ENCODE measurements around the gene HADHA.
"Not testable (repeated sequence)": the region's sequence is repeated elsewhere in the genome, so short reads cannot be mapped to it uniquely, and the experiment has no call there.

HADHA gene

DNA sequence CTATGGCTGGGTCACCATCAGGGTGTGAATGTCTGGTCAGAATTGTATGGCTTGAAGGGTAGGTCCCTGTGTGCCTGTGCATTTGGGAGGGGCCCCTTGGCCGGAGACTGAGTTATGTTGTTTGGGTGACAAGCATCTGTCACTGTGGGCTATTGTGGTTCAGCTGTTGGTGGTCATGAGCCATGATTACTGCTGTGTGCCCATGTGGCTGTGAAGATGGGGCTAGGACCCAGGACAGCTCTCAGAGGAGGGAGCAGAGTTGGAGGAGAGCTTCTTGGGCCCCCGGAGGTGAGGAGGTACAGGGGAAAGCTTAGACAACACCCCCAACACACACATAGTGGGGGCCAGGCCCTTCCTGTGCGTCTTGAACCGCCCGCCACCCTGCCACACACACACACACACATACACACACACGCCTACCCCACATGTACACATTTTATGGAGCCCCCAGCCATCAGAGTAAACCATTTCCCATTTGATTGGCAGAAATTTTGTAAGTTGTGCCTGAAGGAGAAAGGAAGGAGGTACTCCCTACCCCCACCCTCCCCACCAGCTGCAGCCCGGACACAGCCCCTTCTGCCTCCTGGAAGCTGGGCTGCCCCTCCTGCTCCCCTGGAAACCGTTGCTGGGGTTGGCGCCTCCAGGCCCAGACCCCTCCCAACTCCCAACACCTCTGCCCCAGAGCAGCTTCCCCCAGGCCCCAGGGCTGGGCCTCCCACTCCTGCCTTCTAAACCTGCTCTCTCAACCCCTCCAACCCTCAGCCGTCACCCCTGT, 69.6 kb downstream of the HADHA start:
- peaks cover 33% of the 10 kb centered on the region for H3K27me3 Mint-ChIP-seq

DNA sequence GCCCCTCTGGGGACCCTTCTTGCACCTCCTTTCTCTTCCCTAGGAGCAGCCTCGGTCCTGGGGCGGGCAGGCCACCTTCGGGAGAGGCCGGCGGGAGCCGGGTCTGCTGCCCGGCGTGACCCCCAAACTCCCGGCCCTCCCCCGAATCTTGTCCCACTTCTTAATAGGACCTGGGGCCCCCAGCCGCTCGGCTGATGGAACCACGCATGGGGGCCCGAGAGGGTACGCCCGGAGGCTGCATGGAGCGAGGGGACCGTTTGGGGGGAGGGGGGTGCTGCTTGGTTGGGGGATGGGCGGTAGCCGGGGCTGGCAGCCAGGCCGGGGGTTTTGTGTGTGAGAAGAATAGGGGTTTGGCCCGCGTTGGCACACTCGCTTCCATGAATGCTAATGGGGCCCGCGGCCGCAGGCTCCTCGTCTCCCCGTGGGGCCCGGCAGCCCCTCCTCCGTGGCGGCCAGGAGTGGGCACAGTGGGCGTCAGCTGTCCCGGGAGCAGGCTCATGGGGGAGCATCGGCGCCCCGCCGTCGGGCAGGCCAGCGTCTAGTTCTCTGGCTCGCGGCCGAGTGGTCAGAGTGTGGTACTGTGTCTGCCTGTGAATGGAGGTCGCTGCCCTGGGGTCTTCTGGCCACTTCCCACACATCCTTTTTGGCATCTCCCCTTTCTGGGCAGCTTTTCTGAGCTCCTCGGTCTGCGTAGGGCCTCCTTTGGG, 70.5 kb downstream of the HADHA start:
- no peaks in the 10 kb centered on the region for H3K9me3 Mint-ChIP-seq
- no peak overlapping the region for H3K27ac Mint-ChIP-seq
- peaks cover 30% of the 10 kb centered on the region for H3K27me3 Mint-ChIP-seq
- peaks cover 17% of the 10 kb centered on the region for H3K4me1 Mint-ChIP-seq
- H3K4me3 Mint-ChIP-seq: peak overlapping the region; percentile 71
- H3K36me3 Mint-ChIP-seq: no peaks in the 10 kb centered on the region

More for the DNA sequence above, 69.6 kb downstream of the HADHA start:
- no peaks in the 10 kb centered on the region for H3K9me3 Mint-ChIP-seq
- H3K36me3 Mint-ChIP-seq: no peaks in the 10 kb centered on the region
- peak overlapping the region; percentile 71 for H3K4me3 Mint-ChIP-seq
- H3K4me1 Mint-ChIP-seq: peaks cover 22% of the 10 kb centered on the region
- peak overlapping the region; percentile 48 for H3K27ac Mint-ChIP-seq

DNA sequence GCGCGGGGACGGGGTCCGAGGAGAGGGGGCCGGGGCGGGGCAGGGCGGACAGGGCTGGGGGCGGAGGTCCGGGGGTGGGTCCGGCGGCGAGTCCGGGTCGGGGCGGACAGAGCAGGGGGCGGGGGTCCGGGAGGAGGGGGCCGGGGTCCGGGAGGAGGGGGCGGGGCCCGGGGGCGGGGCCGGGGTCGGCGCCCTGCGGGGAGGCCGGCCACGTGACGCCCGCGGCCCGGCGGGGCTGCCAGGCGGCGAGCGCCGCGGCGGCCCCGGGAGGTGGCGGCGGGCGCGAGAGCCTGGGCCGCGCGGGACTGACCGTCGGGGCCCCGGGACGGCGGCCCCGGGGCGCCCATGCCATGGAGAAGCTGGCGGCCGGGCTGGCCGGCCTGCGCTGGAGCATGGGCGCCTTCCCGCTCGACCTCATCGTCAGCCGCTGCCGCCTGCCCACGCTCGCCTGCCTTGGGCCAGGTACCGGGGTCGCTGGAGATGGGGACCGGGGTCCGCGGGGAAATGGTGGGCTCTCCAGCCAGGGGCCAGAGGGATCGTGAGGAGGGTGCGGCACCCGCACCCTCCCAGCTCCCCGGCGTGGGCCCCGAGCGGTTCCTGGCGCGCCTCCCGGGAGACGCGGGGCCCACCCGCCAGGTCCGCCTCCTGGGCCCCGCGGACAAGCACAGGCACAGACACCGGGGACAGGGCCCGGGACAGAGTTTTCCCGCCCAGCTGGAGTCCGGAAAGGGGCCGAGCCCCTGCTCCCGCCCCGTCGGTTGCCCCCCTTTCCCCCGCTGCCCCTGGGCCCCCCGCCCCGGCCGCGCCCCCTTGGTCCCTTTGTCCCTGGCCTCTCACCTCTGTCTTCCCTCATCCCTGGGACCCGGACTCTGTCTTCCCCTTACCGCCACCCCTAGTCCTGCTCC, 71.3 kb downstream of the HADHA start, which contains the start of gene GAREM2:
Gene GAREM2, plus strand, starts transcription at position 218 of the 905 bp plus-strand sequence. Its CDS starts 133 bp downstream, at position 351.
- peaks cover 17% of the 10 kb centered on the region for H3K4me1 Mint-ChIP-seq
- H3K9me3 Mint-ChIP-seq: no peaks in the 10 kb centered on the region
- H3K27ac Mint-ChIP-seq: no peak within 1 kb of the TSS
- no peaks in the 10 kb centered on the region for H3K36me3 Mint-ChIP-seq
- H3K27me3 Mint-ChIP-seq: peaks cover 30% of the 10 kb centered on the region
- peak within 1 kb of the TSS; percentile 83 for H3K4me3 Mint-ChIP-seq

DNA sequence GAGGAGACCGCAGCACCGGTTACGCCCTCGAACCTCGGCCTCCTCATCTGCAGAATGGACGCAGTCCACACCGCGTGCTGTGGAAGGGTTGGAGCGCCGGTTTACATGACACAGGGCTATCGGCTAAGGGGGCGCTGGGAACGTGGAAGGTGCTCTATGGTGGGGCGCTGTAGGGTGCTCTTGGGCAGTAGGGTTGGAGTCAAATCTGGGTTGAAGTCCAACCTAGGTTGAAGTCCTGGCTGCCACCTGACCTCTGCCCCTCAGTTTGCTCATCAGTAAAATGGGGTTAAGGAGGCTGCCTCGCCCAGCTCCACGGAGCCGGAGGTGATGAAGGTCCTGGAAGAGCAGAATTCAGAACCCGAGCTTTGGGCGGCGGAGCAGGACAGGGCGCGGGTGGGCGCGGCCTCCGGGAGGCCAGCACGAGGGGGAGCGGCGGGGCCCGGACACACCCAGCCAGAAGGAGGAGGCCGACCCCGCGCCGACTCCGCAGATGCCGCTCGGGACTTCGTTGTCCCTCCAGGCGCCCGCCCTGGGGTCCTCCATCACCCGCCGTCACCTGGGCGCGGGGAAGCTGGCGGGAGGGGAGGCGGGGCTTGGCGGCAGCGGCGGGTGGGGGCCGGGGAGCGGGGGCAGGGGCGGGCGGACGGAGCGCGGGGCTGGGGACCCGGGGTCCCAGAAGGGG, 72.1 kb downstream of the HADHA start:
- Mint-ChIP-seq H3K27ac (no peak overlapping the region), H3K4me3 (peak overlapping the region; percentile 83), H3K36me3 (no peaks in the 10 kb centered on the region), H3K9me3 (no peaks in the 10 kb centered on the region), H3K4me1 (peaks cover 17% of the 10 kb centered on the region), H3K27me3 (peaks cover 29% of the 10 kb centered on the region)

DNA sequence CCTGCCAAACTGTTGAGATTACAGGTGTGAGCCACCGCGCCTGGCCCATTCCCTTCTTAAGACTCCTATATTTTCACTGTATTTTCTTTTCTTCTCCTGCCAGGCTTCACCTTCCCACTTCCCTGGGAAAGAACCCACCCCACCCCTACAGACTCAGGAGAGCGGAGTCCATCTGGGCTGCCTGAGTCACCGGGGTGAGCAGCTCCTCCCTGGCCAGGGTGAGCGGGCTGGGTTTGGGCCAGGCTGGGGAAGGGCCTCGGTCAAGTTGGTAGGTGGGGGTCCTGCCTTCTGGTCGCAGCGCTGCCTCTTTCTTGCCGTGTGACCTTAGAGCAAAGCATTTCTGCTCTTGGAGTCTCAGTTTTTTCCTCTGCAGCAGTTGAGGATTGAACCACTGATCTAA, 73.6 kb downstream of the HADHA start:
- H3K27me3 Mint-ChIP-seq: peaks cover 25% of the 10 kb centered on the region
- H3K9me3 Mint-ChIP-seq: no peaks in the 10 kb centered on the region
- peaks cover 17% of the 10 kb centered on the region for H3K4me1 Mint-ChIP-seq

DNA sequence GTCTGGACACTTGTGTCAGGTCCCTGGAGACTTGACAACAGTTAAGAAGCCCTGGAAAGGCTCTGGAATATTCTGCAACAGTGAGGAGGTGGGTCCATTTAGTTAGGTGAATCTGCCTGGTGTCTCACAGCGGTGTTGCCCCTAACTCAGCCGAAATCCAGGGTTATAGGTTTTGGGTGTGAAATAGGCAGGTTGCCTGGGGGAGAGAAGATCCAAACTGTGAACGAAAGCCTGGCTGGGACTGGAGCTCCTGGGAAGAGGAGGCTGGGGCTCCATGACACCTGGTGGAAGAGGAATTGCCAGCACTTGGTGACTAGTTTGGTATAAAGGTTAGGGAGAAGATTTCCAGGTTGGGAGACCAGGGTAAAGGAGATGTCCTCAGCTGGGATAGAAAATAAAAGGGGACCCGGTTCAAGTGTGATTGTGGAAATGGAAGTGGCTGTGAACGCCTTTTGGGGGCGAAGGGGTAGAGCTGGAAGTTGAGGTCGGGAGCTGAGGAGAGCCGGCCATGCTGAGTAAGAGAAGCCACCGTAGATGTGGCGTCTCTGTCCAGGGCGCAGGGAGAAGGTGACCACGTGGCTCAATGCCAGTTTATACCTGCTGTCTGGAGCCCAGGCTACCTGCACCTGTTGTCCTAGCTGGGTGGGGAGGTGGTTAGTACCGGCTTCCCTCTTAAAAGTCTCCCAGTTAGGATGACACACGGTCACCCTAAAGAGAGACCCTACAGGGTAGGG, 74.6 kb downstream of the HADHA start:
- Mint-ChIP-seq H3K4me1 (peaks cover 17% of the 10 kb centered on the region), H3K9me3 (no peaks in the 10 kb centered on the region), H3K27ac (peak overlapping the region; percentile 67), H3K36me3 (no peaks in the 10 kb centered on the region), H3K27me3 (peaks cover 22% of the 10 kb centered on the region), H3K4me3 (no peak overlapping the region)

More for the DNA sequence above, 73.6 kb downstream of the HADHA start:
- no peaks in the 10 kb centered on the region for H3K36me3 Mint-ChIP-seq
- peak overlapping the region; percentile 42 for H3K4me3 Mint-ChIP-seq
- H3K27ac Mint-ChIP-seq: no peak overlapping the region

DNA sequence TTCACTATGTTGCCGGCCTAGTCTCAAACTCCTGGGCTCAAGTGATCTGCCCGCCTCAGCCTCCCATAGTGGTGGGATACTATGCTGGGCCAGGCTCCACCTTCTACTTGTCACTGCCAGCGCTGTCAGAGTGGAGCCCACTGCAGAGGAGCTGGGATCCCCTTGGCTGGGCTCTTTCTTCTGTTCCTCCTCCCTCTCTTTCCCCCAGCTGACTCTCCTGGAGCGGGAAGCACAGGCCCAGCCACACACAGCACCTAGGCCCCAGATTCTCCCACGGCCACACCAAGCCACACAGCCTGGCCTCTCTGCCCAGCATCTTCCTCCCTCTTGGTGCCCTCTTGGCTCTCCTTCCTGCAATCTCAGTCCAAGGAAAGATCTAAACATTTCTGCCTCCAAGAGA, 75.2 kb downstream of the HADHA start:
- Mint-ChIP-seq H3K9me3 (no peaks in the 10 kb centered on the region), H3K27ac (no peak overlapping the region), H3K4me3 (no peak overlapping the region), H3K36me3 (no peaks in the 10 kb centered on the region), H3K27me3 (peaks cover 16% of the 10 kb centered on the region), H3K4me1 (peaks cover 12% of the 10 kb centered on the region)

DNA sequence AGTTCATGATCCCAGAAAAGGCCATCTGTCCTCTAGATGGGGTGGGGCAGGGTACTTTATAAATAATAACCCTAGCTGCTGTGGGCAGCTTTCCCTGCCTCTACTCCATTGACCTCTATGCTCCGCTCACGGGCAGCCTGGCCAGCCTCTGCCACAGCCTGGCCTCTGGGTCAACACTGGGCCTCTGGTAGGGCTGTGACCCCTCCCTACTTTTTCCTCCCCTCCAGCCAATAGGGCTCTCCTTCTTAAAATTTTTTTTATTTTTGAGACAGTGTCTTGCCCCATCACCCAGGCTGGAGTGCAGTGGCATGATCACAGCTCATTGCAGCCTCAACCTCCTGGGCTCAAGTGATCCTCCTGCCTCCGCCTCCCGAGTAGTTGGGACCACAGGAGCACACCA, 75.6 kb downstream of the HADHA start:
- Mint-ChIP-seq H3K27me3 (peaks cover 15% of the 10 kb centered on the region), H3K4me3 (no peak overlapping the region), H3K4me1 (peaks cover 10% of the 10 kb centered on the region), H3K27ac (no peak overlapping the region), H3K9me3 (no peaks in the 10 kb centered on the region), H3K36me3 (no peaks in the 10 kb centered on the region)

DNA sequence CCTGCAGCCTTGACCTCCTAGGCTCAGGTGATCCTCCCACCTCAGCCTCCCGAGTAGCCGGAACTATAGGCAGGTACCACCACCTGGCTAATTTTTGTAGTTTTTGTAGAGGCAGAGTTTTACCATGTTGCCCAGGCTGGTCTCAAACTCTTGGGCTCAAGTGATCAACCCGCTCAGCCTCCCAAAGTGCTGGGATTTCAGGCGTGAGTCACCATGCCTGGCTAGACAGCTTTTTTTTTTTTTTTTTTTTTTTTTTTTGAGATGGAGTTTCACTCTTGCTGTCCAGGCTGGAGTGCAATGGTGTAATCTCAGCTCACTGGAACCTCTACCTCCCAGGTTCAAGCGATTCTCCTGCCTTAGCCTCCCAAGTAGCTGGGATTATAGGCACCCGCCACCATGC, 77.9 kb downstream of the HADHA start:
- not testable (repeated sequence) for H3K4me1 Mint-ChIP-seq, H3K27me3 Mint-ChIP-seq, H3K27ac Mint-ChIP-seq, H3K9me3 Mint-ChIP-seq, H3K36me3 Mint-ChIP-seq, H3K4me3 Mint-ChIP-seq

DNA sequence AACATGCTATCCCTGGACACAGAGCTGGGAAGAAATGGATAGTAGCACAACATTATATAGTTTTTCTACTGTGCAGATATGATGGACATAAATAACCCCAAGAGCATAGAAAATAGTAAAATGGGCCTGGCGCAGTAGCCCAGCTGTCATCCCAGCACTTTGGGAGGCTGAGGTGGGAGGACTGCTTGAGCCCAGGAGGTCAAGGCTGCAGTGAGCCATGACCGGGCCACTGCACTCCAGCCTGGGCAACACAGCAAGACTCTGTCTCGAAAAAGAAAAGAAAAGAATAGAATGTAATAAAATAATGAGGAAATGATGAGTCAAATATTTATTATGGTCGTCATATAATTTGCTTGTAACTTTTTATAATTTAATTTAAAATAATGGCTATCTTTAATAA, 79.0 kb downstream of the HADHA start:
- H3K9me3 Mint-ChIP-seq: no peaks in the 10 kb centered on the region
- no peaks in the 10 kb centered on the region for H3K36me3 Mint-ChIP-seq
- H3K27ac Mint-ChIP-seq: no peak overlapping the region
- H3K27me3 Mint-ChIP-seq: peaks cover 2% of the 10 kb centered on the region
- no peaks in the 10 kb centered on the region for H3K4me1 Mint-ChIP-seq
- no peak overlapping the region for H3K4me3 Mint-ChIP-seq

DNA sequence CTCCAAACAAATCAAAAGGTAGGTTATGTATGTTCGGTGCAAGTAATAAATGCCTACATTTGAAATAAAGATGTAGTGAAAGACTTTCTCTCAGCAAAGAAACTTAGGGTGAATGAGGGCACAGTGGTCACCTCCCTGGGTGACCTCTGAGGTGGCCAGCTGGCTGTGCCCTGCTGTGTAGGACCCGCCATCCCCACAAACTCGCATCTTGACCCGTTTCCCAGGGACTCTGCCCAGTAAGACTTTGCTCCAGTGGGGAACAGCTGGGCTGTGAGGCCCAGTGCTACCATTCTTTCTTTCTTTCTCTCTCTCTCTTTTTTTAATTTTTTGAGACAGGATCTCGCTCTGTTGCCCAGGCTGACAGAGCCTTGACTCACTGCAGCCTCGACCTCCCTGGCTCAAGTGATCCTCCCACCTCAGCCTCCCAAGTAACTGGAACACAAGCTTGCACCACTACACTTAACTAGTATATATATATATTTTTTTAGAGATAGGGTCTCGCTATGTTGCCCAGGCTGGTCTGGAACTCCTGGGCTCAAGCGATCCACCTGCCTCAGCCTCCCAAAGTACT, 79.7 kb downstream of the HADHA start:
- H3K27me3 Mint-ChIP-seq: no peaks in the 10 kb centered on the region

DNA sequence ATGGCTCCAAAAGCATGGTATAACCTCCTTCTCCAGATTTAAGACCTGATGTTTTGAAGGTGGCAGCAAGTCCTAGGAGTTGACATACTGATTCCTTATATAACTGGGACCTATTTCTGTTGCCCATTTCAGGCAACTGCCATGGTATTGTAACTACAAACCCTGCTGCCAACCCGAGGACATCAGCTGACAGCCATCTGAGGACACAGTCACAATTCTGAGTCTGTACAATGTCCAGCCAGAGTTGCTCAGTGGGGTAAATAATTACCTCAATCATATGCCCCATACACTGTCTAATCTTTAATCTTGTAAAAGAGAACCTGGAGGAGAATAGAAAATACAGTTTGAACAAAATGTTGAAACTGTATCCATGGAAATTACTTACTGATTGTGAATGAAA, 80.2 kb downstream of the HADHA start:
- no peaks in the 10 kb centered on the region for H3K36me3 Mint-ChIP-seq
- H3K27ac Mint-ChIP-seq: no peak overlapping the region
- no peak overlapping the region for H3K4me3 Mint-ChIP-seq
- no peaks in the 10 kb centered on the region for H3K27me3 Mint-ChIP-seq
- no peaks in the 10 kb centered on the region for H3K4me1 Mint-ChIP-seq
- H3K9me3 Mint-ChIP-seq: no peaks in the 10 kb centered on the region

More for the DNA sequence above, 79.7 kb downstream of the HADHA start:
- H3K36me3 Mint-ChIP-seq: no peaks in the 10 kb centered on the region
- H3K4me1 Mint-ChIP-seq: no peaks in the 10 kb centered on the region
- H3K27ac Mint-ChIP-seq: peak overlapping the region; percentile 59
- no peak overlapping the region for H3K4me3 Mint-ChIP-seq
- no peaks in the 10 kb centered on the region for H3K9me3 Mint-ChIP-seq

DNA sequence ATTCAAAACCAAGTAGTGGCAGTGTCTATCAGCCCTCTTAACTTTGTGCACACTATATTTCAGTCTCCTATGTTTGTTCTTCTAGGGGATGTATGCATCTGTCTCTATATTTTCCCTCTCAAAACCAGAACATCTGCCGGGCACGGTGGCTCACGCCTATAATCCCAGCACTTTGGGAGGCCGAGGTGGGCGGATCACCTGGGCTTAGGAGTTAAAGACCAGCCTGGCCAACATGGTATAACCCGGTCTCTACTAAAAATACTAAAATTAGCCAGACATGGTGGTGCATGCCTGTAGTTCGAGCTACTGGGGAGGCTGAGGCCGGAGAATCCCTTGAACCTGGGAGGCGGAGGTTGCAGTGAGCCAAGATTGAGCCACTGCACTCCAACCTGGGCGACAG, 81.5 kb downstream of the HADHA start:
- Mint-ChIP-seq H3K36me3 (no peaks in the 10 kb centered on the region), H3K9me3 (no peaks in the 10 kb centered on the region), H3K4me3 (no peak overlapping the region), H3K4me1 (no peaks in the 10 kb centered on the region), H3K27me3 (no peaks in the 10 kb centered on the region), H3K27ac (no peak overlapping the region)

DNA sequence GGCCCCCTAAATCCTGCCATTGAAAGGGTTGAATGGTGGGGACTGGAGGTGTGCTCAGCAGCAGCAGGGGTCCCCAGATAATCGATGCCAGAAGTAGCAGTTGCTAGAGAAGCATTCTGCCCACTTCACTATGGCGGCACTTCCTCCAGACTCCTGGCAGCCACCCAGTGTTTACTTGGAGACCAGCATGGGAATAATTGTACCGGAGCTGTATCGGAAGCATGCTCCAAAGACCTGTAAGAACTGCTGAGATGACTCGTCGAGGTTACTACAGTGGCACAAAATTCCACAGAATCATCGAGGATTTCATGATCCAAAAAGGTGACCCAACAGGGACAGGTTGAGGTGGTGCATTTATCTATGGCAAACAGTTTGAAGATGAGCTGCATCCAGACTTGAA, 82.5 kb downstream of the HADHA start:
- Mint-ChIP-seq H3K4me3 (no peak overlapping the region), H3K27ac (no peak overlapping the region), H3K27me3 (no peaks in the 10 kb centered on the region), H3K4me1 (no peaks in the 10 kb centered on the region), H3K36me3 (no peaks in the 10 kb centered on the region), H3K9me3 (no peaks in the 10 kb centered on the region)

Data from activated naive CD4-positive, alpha-beta T cell treated with anti-CD3 and anti-CD28 coated beads, Interleukin-2, amount 50 U/mL, for 24 hours (primary cell).